GM12878 (cell line): Measurements from ENCODE around the gene SHF. TPM values are rescaled to one million over a fixed set of nuclear protein-coding genes. Genes with fewer than 3 reads are reported as not detected.
A peak's percentile ranks its signal among the peaks of the same experiment; 100 is the strongest.

Source experiments
- ATF7 ChIP-seq: fragments of 450-650 bp; IDR thresholded peaks from 2 replicates; pipeline ENCODE4 v1.6.1; 2016; ENCODE audit warnings: low read depth, mild to moderate bottlenecking
- CBFB ChIP-seq: IDR thresholded peaks from 2 replicates; pipeline ENCODE4 v1.6.1; 2016; ENCODE audit warnings: antibody characterized with exemption, low read depth
- EP300 ChIP-seq, 2 experiments: fragments of 150-350 bp in 1 of 2; IDR thresholded peaks; 2 replicates each; pipeline ENCODE4 v1.6.1; 2011 to 2012; ENCODE audit warnings: low read depth in 2 of 2, low read length in 2 of 2, borderline replicate concordance in 1 of 2, improper control_type of control experiment in 1 of 2, inconsistent platforms in 1 of 2; ENCODE audit not compliant: control insufficient read depth in 1 of 2
- JUNB ChIP-seq: IDR thresholded peaks from 2 replicates; pipeline ENCODE4 v1.6.1; 2016; ENCODE audit warnings: antibody characterized with exemption, mild to moderate bottlenecking
- POLR2A ChIP-seq: IDR thresholded peaks from 2 replicates; pipeline ENCODE4 v1.6.1; 2011; ENCODE audit warnings: low read depth, mild to moderate bottlenecking, low read length
- RELA ChIP-seq: fragments of 450-650 bp; IDR thresholded peaks from 2 replicates; pipeline ENCODE4 v1.8.0; 2014; ENCODE audit warnings: borderline replicate concordance; ENCODE audit not compliant: partially characterized antibody
- SREBF1 ChIP-seq: IDR thresholded peaks from 2 replicates; pipeline ENCODE4 v1.6.1; 2012; ENCODE audit warnings: mild to moderate bottlenecking, low read length
- SUPT20H ChIP-seq: IDR thresholded peaks from 2 replicates; pipeline ENCODE4 v1.6.1; 2011; ENCODE audit warnings: low read depth, mild to moderate bottlenecking, low read length, moderate library complexity, borderline replicate concordance; ENCODE audit not compliant: control insufficient read depth
- ZNF24 ChIP-seq: fragments of 450-650 bp; IDR thresholded peaks from 2 replicates; pipeline ENCODE4 v1.6.1; 2017; ENCODE audit warnings: antibody characterized with exemption, mild to moderate bottlenecking
- polyA plus RNA-seq, 11 experiments: library from polyadenylated mRNA; depleted of rRNA in 4 of 11; unstranded in 6 of 11; stranded (reverse) in 5 of 11; fragments of >200 nt; fragmentation: Nextera tagmentation in 4 of 11; fragmentation: Illumina TruSeq in 1 of 11; extraction: Ambion mirVana in 4 of 11; extraction: Trizol in 1 of 11; gene quantifications; 1 replicate in 1 of 11; 2 replicates in 10 of 11; pipeline versions ENCODE4 v1.2.1 to v1.2.3, GENCODE V29; 2011 to 2016; ENCODE audit warnings: inconsistent platforms in 2 of 11, missing spikeins in 2 of 11, low read depth in 1 of 11
- total RNA-seq, 4 experiments: library from RNA; depleted of rRNA in 3 of 4; stranded (reverse); fragments of >200 nt in 3 of 4; fragmentation: Illumina TruSeq in 1 of 4; extraction: Trizol in 1 of 4; gene quantifications; 2 replicates each; pipeline versions ENCODE4 v1.2.1 to v1.2.3, GENCODE V29; 2013 to 2021
- TF ChIP-seq, protein P1 (sequence below), 3 experiments: IDR thresholded peaks in 2 of 3; conservative IDR thresholded peaks in 1 of 3; 2 replicates each; pipeline ENCODE4 v1.5.1; 2011; ENCODE audit warnings: low read depth in 3 of 3, low read length in 3 of 3, mild to moderate bottlenecking in 3 of 3, control low read depth in 2 of 3, moderate library complexity in 2 of 3, inconsistent platforms in 1 of 3, mixed read lengths in 1 of 3; ENCODE audit not compliant: control insufficient read depth in 2 of 3, insufficient read depth in 1 of 3; ENCODE audit errors: extremely low read depth in 1 of 3
- TF ChIP-seq, protein P2 (sequence below): IDR thresholded peaks from 2 replicates; pipeline ENCODE4 v1.6.1; 2012; ENCODE audit warnings: improper control_type of control experiment, low read depth, low read length; ENCODE audit not compliant: insufficient replicate concordance
- TF ChIP-seq, protein P3 (sequence below): IDR thresholded peaks from 2 replicates; pipeline ENCODE4 v1.6.1; 2011; ENCODE audit warnings: borderline replicate concordance, low read depth, mild to moderate bottlenecking, moderate library complexity, mixed read lengths, low read length; ENCODE audit not compliant: insufficient read depth; ENCODE audit errors: extremely low read length
- TF ChIP-seq, protein P4 (sequence below): fragments of 450-650 bp; formaldehyde crosslinking; IDR thresholded peaks from 2 replicates; pipeline ENCODE4 v1.4.0; 2022; ENCODE audit warnings: mild to moderate bottlenecking, moderate library complexity

Gene SHF
- total and polyA plus RNA-seq, 10 of the 15 experiments (the other 5 are each of a cell fraction or from before 2014, with no cell fraction given): 0.04 to 5.7 (median 1.0) TPM; not detected in 1

DNA sequence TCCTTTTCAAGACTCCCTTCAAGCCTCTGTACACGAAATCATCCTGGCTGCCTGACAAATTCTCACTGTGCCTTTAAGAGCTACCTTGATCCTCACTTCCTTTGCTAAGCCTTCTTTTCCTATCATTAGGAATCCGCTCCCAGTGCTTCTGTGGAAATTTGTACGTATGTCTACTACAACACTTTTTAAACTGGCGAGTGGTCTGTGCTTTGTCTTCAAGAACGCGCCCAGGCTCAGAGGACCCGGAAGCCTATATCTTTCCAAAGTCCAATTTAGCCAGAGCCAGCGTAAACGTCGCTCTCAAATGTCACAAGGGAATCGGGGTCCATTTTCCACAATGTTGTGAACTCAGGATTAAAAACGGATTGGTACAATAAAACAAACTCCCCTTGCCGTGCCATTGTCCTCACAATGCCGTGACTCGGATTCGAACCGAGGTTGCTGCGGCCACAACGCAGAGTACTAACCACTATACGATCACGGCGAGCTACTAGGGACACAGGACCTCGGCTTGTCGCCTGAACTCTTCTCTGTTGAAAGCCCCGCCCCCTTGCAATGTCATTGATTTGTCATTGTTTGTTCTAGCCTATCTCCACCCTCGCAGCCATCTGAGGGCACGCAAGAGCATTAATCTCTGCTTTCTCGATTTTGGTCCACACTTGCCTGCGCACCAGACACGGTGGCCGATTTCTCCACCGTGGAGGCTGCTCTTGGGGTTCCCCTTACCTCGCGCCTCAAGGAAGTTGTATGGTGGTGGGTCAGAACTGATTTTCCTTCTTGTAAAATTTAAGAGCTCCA is 12.4 kb upstream of the SHF start (continued):
- TF ChIP-seq, protein P1, sequence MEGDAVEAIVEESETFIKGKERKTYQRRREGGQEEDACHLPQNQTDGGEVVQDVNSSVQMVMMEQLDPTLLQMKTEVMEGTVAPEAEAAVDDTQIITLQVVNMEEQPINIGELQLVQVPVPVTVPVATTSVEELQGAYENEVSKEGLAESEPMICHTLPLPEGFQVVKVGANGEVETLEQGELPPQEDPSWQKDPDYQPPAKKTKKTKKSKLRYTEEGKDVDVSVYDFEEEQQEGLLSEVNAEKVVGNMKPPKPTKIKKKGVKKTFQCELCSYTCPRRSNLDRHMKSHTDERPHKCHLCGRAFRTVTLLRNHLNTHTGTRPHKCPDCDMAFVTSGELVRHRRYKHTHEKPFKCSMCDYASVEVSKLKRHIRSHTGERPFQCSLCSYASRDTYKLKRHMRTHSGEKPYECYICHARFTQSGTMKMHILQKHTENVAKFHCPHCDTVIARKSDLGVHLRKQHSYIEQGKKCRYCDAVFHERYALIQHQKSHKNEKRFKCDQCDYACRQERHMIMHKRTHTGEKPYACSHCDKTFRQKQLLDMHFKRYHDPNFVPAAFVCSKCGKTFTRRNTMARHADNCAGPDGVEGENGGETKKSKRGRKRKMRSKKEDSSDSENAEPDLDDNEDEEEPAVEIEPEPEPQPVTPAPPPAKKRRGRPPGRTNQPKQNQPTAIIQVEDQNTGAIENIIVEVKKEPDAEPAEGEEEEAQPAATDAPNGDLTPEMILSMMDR (IDR thresholded peaks at IDR 0.05 in 2 of 3, conservative IDR thresholded peaks at IDR 0.05 in 1 of 3; ENCODE audit: control insufficient read depth in 2 of 3, extremely low read depth in 1 of 3, insufficient read depth in 1 of 3, low read depth in 3 of 3, low read length in 3 of 3): no peak
- TF ChIP-seq EP300 (IDR thresholded peaks at IDR 0.05; ENCODE audit: borderline replicate concordance in 1 of 2, control insufficient read depth in 1 of 2, low read depth in 2 of 2, low read length in 2 of 2): peak; percentile 27 to 70; a peak in 2 of 4 replicates
- TF ChIP-seq RELA: peak; percentile 62
- TF ChIP-seq CBFB: peak; percentile 94
- TF ChIP-seq, protein P2, sequence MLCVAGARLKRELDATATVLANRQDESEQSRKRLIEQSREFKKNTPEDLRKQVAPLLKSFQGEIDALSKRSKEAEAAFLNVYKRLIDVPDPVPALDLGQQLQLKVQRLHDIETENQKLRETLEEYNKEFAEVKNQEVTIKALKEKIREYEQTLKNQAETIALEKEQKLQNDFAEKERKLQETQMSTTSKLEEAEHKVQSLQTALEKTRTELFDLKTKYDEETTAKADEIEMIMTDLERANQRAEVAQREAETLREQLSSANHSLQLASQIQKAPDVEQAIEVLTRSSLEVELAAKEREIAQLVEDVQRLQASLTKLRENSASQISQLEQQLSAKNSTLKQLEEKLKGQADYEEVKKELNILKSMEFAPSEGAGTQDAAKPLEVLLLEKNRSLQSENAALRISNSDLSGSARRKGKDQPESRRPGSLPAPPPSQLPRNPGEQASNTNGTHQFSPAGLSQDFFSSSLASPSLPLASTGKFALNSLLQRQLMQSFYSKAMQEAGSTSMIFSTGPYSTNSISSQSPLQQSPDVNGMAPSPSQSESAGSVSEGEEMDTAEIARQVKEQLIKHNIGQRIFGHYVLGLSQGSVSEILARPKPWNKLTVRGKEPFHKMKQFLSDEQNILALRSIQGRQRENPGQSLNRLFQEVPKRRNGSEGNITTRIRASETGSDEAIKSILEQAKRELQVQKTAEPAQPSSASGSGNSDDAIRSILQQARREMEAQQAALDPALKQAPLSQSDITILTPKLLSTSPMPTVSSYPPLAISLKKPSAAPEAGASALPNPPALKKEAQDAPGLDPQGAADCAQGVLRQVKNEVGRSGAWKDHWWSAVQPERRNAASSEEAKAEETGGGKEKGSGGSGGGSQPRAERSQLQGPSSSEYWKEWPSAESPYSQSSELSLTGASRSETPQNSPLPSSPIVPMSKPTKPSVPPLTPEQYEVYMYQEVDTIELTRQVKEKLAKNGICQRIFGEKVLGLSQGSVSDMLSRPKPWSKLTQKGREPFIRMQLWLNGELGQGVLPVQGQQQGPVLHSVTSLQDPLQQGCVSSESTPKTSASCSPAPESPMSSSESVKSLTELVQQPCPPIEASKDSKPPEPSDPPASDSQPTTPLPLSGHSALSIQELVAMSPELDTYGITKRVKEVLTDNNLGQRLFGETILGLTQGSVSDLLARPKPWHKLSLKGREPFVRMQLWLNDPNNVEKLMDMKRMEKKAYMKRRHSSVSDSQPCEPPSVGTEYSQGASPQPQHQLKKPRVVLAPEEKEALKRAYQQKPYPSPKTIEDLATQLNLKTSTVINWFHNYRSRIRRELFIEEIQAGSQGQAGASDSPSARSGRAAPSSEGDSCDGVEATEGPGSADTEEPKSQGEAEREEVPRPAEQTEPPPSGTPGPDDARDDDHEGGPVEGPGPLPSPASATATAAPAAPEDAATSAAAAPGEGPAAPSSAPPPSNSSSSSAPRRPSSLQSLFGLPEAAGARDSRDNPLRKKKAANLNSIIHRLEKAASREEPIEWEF: no peak
- peak; percentile 68 for TF ChIP-seq ATF7
- TF ChIP-seq JUNB: no peak
- TF ChIP-seq SREBF1: no peak; the same call in none of the 2 replicates
- TF ChIP-seq ZNF24: peak; percentile 100
- TF ChIP-seq SUPT20H: no peak
- TF ChIP-seq, protein P3, sequence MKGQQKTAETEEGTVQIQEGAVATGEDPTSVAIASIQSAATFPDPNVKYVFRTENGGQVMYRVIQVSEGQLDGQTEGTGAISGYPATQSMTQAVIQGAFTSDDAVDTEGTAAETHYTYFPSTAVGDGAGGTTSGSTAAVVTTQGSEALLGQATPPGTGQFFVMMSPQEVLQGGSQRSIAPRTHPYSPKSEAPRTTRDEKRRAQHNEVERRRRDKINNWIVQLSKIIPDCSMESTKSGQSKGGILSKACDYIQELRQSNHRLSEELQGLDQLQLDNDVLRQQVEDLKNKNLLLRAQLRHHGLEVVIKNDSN: no peak
- TF ChIP-seq POLR2A: peak; percentile 95
- TF ChIP-seq, protein P4, sequence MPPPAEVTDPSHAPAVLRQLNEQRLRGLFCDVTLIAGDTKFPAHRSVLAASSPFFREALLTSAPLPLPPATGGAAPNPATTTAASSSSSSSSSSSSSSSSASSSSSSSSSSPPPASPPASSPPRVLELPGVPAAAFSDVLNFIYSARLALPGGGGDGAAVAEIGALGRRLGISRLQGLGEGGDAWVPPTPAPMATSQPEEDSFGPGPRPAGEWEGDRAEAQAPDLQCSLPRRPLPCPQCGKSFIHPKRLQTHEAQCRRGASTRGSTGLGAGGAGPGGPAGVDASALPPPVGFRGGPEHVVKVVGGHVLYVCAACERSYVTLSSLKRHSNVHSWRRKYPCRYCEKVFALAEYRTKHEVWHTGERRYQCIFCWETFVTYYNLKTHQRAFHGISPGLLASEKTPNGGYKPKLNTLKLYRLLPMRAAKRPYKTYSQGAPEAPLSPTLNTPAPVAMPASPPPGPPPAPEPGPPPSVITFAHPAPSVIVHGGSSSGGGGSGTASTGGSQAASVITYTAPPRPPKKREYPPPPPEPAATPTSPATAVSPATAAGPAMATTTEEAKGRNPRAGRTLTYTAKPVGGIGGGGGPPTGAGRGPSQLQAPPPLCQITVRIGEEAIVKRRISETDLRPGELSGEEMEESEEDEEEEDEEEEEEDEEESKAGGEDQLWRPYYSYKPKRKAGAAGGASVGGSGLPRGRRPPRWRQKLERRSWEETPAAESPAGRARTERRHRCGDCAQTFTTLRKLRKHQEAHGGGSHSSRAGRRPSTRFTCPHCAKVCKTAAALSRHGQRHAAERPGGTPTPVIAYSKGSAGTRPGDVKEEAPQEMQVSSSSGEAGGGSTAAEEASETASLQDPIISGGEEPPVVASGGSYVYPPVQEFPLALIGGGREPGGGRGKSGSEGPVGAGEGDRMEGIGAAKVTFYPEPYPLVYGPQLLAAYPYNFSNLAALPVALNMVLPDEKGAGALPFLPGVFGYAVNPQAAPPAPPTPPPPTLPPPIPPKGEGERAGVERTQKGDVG (CRISPR knock-in tag): no peak
